Hepatocyte (in vitro differentiated cells): ENCODE measurements around the gene CAP1. TPM values are rescaled to one million over a fixed set of nuclear protein-coding genes. Genes with fewer than 3 reads are reported as not detected.

Experiments
- DNase-seq: peaks from one replicate; pipeline ENCODE4 v3.0.0-alpha.2; 2016; ENCODE audit warnings: low spot score
- H2AFZ ChIP-seq: fragments of 200-600 bp; sonication (generic); 2 replicates; pipeline ENCODE4 v1.6.0; 2016; ENCODE audit warnings: antibody characterized with exemption, mild to moderate bottlenecking
- H3K27ac ChIP-seq: fragments of 200-600 bp; sonication (generic); 2 replicates; pipeline ENCODE4 v1.5.1; 2016; ENCODE audit warnings: mild to moderate bottlenecking
- H3K27me3 ChIP-seq: fragments of 200-600 bp; sonication (generic); 2 replicates; pipeline ENCODE4 v1.6.1; 2016
- H3K36me3 ChIP-seq: fragments of 200-600 bp; sonication (generic); replicated peaks from 2 replicates; pipeline ENCODE4 v1.5.1; 2016; ENCODE audit warnings: low read depth; ENCODE audit not compliant: insufficient read depth
- H3K4me1 ChIP-seq: fragments of 200-600 bp; sonication (generic); 2 replicates; pipeline ENCODE4 v1.5.1; 2016; ENCODE audit warnings: mild to moderate bottlenecking, moderate library complexity; ENCODE audit not compliant: insufficient read depth
- H3K4me2 ChIP-seq: fragments of 200-600 bp; sonication (generic); 2 replicates; pipeline ENCODE4 v1.6.0; 2016
- H3K4me3 ChIP-seq: fragments of 200-600 bp; sonication (generic); 2 replicates; pipeline ENCODE4 v1.5.1; 2016; ENCODE audit warnings: mild to moderate bottlenecking
- H3K79me2 ChIP-seq: fragments of 200-600 bp; sonication (generic); 2 replicates; pipeline ENCODE4 v1.6.0; 2017; ENCODE audit warnings: mild to moderate bottlenecking
- H3K9me2 ChIP-seq: fragments of 200-600 bp; sonication (generic); replicated peaks from 2 replicates; pipeline ENCODE4 v1.6.0; 2017; ENCODE audit warnings: mild to moderate bottlenecking; ENCODE audit not compliant: insufficient read depth
- H3K9me3 ChIP-seq: fragments of 200-600 bp; sonication (generic); 2 replicates; pipeline ENCODE4 v1.5.1; 2016; ENCODE audit warnings: low read depth, mild to moderate bottlenecking
- H4K20me1 ChIP-seq: fragments of 200-600 bp; sonication (generic); 2 replicates; pipeline ENCODE4 v1.6.0; 2016; ENCODE audit warnings: mild to moderate bottlenecking; ENCODE audit not compliant: insufficient read depth, poor library complexity, severe bottlenecking
- EZH2 ChIP-seq: fragments of 200-600 bp; sonication (generic); IDR thresholded peaks from 2 replicates; pipeline ENCODE4 v1.6.1; 2016; ENCODE audit warnings: antibody characterized with exemption, mild to moderate bottlenecking, borderline replicate concordance
- EZH2phosphoT487 ChIP-seq: fragments of 200-600 bp; sonication (generic); IDR thresholded peaks from one replicate; pipeline ENCODE4 v1.6.1; 2018; ENCODE audit warnings: antibody characterized with exemption, mild to moderate bottlenecking, low read depth, moderate library complexity; ENCODE audit not compliant: unreplicated experiment, severe bottlenecking
- WGBS: methylation state at CpG from one replicate; pipeline ENCODE4 v1.1.6; 2016; ENCODE audit warnings: low lambda C conversion rate; ENCODE audit errors: missing lambda C conversion rate; 5-methylcytosine and 5-hydroxymethylcytosine counted together
- polyA plus RNA-seq: library from polyadenylated mRNA; unstranded; fragments of >200 nt; fragmentation: Nextera tagmentation; extraction: Ambion mirVana; gene quantifications from 2 replicates; pipeline ENCODE4 v1.2.1, GENCODE V29; 2016
- total RNA-seq: library from RNA; depleted of rRNA; stranded (reverse); fragments of >200 nt; gene quantifications from 2 replicates; pipeline ENCODE4 v1.2.3, GENCODE V29; 2014
- TF ChIP-seq, protein P1 (sequence below): fragments of 200-600 bp; sonication (generic); IDR thresholded peaks from 2 replicates; pipeline ENCODE4 v1.5.1; 2016; ENCODE audit warnings: antibody characterized with exemption, mild to moderate bottlenecking; ENCODE audit not compliant: poor library complexity

Gene CAP1
- total and polyA plus RNA-seq, 2 experiments from 2014 or later = 186 to 191 TPM

DNA sequence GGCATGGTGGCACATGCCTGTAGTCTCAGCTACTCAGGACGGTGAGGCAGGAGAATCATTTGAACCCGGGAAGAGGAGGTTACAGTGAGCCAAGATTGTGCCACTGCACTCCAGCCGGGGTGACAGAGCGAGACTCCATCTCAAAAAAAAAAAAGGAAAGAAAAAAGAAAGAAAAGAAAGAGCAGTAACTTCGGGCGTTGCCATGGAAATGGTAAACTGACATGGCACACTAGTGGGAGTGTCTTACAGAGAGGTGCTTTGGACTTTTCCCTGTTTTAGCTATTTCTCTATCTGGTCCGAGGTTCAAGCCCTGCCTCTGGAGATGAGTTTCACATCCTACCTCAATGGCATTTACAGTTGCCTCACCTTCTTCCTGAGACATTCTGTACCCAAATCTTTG, 79.6 kb downstream of the CAP1 start:
- Histone ChIP-seq H3K9me2 (no peaks in the 10 kb centered on the region), H3K4me3 (no peak overlapping the region), H3K36me3 (no peaks in the 10 kb centered on the region), H3K4me2 (no peak overlapping the region), H2AFZ (no peak overlapping the region), H3K9me3 (no peaks in the 10 kb centered on the region), H3K27ac (no peak overlapping the region), H3K27me3 (no peaks in the 10 kb centered on the region), H4K20me1 (no peaks in the 10 kb centered on the region), H3K4me1 (no peaks in the 10 kb centered on the region), H3K79me2 (no peaks in the 10 kb centered on the region)
- WGBS = 96% methylated on average over 5 of the region's 7 CpGs
- no peak for DNase-seq
- TF ChIP-seq, protein P1, sequence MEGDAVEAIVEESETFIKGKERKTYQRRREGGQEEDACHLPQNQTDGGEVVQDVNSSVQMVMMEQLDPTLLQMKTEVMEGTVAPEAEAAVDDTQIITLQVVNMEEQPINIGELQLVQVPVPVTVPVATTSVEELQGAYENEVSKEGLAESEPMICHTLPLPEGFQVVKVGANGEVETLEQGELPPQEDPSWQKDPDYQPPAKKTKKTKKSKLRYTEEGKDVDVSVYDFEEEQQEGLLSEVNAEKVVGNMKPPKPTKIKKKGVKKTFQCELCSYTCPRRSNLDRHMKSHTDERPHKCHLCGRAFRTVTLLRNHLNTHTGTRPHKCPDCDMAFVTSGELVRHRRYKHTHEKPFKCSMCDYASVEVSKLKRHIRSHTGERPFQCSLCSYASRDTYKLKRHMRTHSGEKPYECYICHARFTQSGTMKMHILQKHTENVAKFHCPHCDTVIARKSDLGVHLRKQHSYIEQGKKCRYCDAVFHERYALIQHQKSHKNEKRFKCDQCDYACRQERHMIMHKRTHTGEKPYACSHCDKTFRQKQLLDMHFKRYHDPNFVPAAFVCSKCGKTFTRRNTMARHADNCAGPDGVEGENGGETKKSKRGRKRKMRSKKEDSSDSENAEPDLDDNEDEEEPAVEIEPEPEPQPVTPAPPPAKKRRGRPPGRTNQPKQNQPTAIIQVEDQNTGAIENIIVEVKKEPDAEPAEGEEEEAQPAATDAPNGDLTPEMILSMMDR = no peak
- TF ChIP-seq EZH2phosphoT487 = no peak
- no peak for TF ChIP-seq EZH2

Other genes starting within 250 kb of the CAP1 start
- gene TRIT1, start 157.2 kb upstream of the CAP1 start, total RNA-seq = 17.2 and 20.0 TPM in 2 replicates
- gene TRIT1, start 157.2 kb upstream of the CAP1 start, polyA plus RNA-seq = 16.6 and 19.7 TPM in 2 replicates
- 6.3 and 10.6 TPM in 2 replicates for gene MYCL, start 138.8 kb upstream of the CAP1 start, total RNA-seq
- 7.3 and 7.8 TPM in 2 replicates for gene MYCL, start 138.8 kb upstream of the CAP1 start, polyA plus RNA-seq
- gene MFSD2A, start 85.6 kb upstream of the CAP1 start, total RNA-seq = 2.7 and 4.8 TPM in 2 replicates
- 5.6 and 9.8 TPM in 2 replicates for gene MFSD2A, start 85.6 kb upstream of the CAP1 start, polyA plus RNA-seq
- 64.2 and 86.5 TPM in 2 replicates for gene PPT1, start 56.5 kb downstream of the CAP1 start, total RNA-seq
- gene PPT1, start 56.5 kb downstream of the CAP1 start, polyA plus RNA-seq = 78.0 and 80.2 TPM in 2 replicates
- 17.4 and 18.8 TPM in 2 replicates for gene RLF, start 120.7 kb downstream of the CAP1 start, total RNA-seq
- 3.9 and 5.6 TPM in 2 replicates for gene RLF, start 120.7 kb downstream of the CAP1 start, polyA plus RNA-seq
- gene TMCO2, start 207.2 kb downstream of the CAP1 start, total RNA-seq = not detected in 2 replicates
- gene TMCO2, start 207.2 kb downstream of the CAP1 start, polyA plus RNA-seq = 0.69 TPM in 1 of 2 replicates, not detected in the other
- gene ZMPSTE24, start 217.5 kb downstream of the CAP1 start, total RNA-seq = 56.1 and 58.9 TPM in 2 replicates
- 32.6 and 35.6 TPM in 2 replicates for gene ZMPSTE24, start 217.5 kb downstream of the CAP1 start, polyA plus RNA-seq